Erythroblast (primary cell): ENCODE results near the gene NCKAP5.

Experiments
- GATA1 ChIP-seq: IDR thresholded peaks from 2 replicates; pipeline ENCODE4 v1.6.1; 2011; ENCODE audit warnings: low read depth, mild to moderate bottlenecking, control low read depth, low read length, moderate library complexity
- POLR2A ChIP-seq: IDR thresholded peaks from 2 replicates; pipeline ENCODE4 v1.6.1; 2011; ENCODE audit warnings: mild to moderate bottlenecking, low read length

GRCh38 chr2:133608291-133608690 lies 40.0 kb upstream of the NCKAP5 start:
- no peak for TF ChIP-seq POLR2A
- TF ChIP-seq GATA1: no peak
